A673 (cell line): ENCODE data around the gene LAX1. TPM values are rescaled to one million over a fixed set of nuclear protein-coding genes. Genes with fewer than 3 reads are reported as not detected.

Experiments used
- BruUV-seq: library from RNA; stranded (reverse); fragments of 400-500 nt; replicated peaks from 2 replicates; lab custom pipeline; 2021; lab: Mats Ljungman, UMichigan
- CTCF ChIA-PET: fragments of 300-600 bp; sonication (Branson Sonifier 250); formaldehyde crosslinking; loops from one replicate; lab custom pipeline; 2022; ENCODE audit warnings: antibody characterized with exemption; lab: Charles Lee
- POLR2A ChIA-PET: fragments of 300-600 bp; sonication (Branson Sonifier 250); formaldehyde crosslinking; loops from one replicate; lab custom pipeline; 2022; ENCODE audit warnings: antibody characterized with exemption; ENCODE audit not compliant: low non-redundant PET; lab: Charles Lee
- DNase-seq: peaks from one replicate; pipeline ENCODE4 v3.0.0-alpha.2; 2015; ENCODE audit warnings: low spot score
- H3K27ac ChIP-seq: fragments of 200-600 bp; sonication (generic); 2 replicates; pipeline ENCODE4 v1.5.1; 2016; ENCODE audit warnings: mixed run types, low read depth, mild to moderate bottlenecking, mixed read lengths, antibody characterized with exemption, low read length; ENCODE audit not compliant: poor library complexity, severe bottlenecking
- H3K27me3 ChIP-seq: fragments of 200-600 bp; sonication (generic); replicated peaks from 2 replicates; pipeline ENCODE4 v1.6.1; 2017; ENCODE audit warnings: mixed run types, low read depth, mild to moderate bottlenecking, mixed read lengths, antibody characterized with exemption, low read length; ENCODE audit not compliant: insufficient read depth, poor library complexity
- H3K36me3 ChIP-seq: fragments of 200-600 bp; sonication (generic); 2 replicates; pipeline ENCODE4 v1.6.1; 2016; ENCODE audit warnings: mixed run types, mild to moderate bottlenecking, mixed read lengths, antibody characterized with exemption, low read length; ENCODE audit not compliant: insufficient read depth, poor library complexity, severe bottlenecking
- H3K4me1 ChIP-seq: fragments of 200-600 bp; sonication (generic); 2 replicates; pipeline ENCODE4 v1.6.1; 2017; ENCODE audit warnings: mixed run types, mild to moderate bottlenecking, mixed read lengths, antibody characterized with exemption, low read length; ENCODE audit not compliant: insufficient read depth, poor library complexity, severe bottlenecking
- H3K4me3 ChIP-seq: fragments of 200-600 bp; sonication (generic); 2 replicates; pipeline ENCODE4 v1.5.1; 2016; ENCODE audit warnings: low read depth, mixed run types, mild to moderate bottlenecking, mixed read lengths, low read length; ENCODE audit not compliant: poor library complexity, severe bottlenecking
- H3K9me3 ChIP-seq: fragments of 200-600 bp; sonication (generic); 2 replicates; pipeline ENCODE4 v1.6.1; 2016; ENCODE audit warnings: mixed run types, low read depth, mild to moderate bottlenecking, mixed read lengths, antibody characterized with exemption, low read length; ENCODE audit not compliant: poor library complexity, severe bottlenecking
- EZH2 ChIP-seq: fragments of 200-600 bp; sonication (generic); IDR thresholded peaks from 2 replicates; pipeline ENCODE4 v1.6.1; 2017; ENCODE audit warnings: borderline replicate concordance, low read depth, mild to moderate bottlenecking, mixed read lengths, antibody characterized with exemption, low read length; ENCODE audit not compliant: poor library complexity, severe bottlenecking
- intact Hi-C: fragments of 100-400 bp; cut with micrococcal nuclease; formaldehyde crosslinking; loops from one replicate; pipeline ENCODE4 v1.10.0; 2022; ENCODE audit not compliant: unreplicated experiment
- total RNA-seq: library from RNA; stranded (reverse); gene quantifications from 2 replicates; pipeline ENCODE4 v1.2.3, GENCODE V29; 2021
- TF ChIP-seq, protein P1 (sequence below): fragments of 300-800, 200-600 bp; sonication (generic); conservative IDR thresholded peaks from 2 replicates; pipeline ENCODE4 v1.5.1; 2017; ENCODE audit warnings: low read depth, mild to moderate bottlenecking, antibody characterized with exemption, low read length, moderate library complexity, mixed read lengths

Gene LAX1
- total RNA-seq, 1 experiment from 2014 or later: 0.43 TPM

DNA sequence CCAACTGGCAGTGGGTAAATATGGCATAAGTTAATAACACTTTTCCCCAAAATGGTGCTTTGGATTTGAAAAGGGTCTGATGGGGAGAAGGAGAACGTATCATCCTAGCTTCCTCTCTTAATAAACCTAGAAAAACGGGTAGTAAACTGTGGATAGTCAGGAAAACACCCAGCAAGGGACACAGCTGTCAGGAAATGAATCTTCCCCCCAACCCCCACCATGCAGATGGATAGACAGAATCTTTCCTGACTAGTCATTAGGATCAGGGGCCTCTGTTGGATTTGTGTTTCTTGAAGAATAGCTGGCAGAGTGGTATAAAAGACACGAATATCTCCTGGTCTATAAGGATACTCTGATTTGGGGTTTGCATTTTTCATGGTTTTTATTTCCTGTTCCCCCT lies 22.5 kb upstream of the LAX1 start:
- TF ChIP-seq, protein P1, sequence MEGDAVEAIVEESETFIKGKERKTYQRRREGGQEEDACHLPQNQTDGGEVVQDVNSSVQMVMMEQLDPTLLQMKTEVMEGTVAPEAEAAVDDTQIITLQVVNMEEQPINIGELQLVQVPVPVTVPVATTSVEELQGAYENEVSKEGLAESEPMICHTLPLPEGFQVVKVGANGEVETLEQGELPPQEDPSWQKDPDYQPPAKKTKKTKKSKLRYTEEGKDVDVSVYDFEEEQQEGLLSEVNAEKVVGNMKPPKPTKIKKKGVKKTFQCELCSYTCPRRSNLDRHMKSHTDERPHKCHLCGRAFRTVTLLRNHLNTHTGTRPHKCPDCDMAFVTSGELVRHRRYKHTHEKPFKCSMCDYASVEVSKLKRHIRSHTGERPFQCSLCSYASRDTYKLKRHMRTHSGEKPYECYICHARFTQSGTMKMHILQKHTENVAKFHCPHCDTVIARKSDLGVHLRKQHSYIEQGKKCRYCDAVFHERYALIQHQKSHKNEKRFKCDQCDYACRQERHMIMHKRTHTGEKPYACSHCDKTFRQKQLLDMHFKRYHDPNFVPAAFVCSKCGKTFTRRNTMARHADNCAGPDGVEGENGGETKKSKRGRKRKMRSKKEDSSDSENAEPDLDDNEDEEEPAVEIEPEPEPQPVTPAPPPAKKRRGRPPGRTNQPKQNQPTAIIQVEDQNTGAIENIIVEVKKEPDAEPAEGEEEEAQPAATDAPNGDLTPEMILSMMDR: no peak
- TF ChIP-seq EZH2: no peak
- Histone ChIP-seq H3K4me1 (peaks cover 15% of the 10 kb centered on the region), H3K27ac (peak overlapping the region; percentile 32), H3K4me3 (no peak overlapping the region), H3K36me3 (no peaks in the 10 kb centered on the region), H3K9me3 (no peaks in the 10 kb centered on the region), H3K27me3 (no peaks in the 10 kb centered on the region)
- POLR2A ChIA-PET: no interaction called here
- peak; percentile 33 for DNase-seq
- BruUV-seq: no TSS peak
- CTCF ChIA-PET: no interaction called here
- intact Hi-C loops: no loop called here

DNA sequence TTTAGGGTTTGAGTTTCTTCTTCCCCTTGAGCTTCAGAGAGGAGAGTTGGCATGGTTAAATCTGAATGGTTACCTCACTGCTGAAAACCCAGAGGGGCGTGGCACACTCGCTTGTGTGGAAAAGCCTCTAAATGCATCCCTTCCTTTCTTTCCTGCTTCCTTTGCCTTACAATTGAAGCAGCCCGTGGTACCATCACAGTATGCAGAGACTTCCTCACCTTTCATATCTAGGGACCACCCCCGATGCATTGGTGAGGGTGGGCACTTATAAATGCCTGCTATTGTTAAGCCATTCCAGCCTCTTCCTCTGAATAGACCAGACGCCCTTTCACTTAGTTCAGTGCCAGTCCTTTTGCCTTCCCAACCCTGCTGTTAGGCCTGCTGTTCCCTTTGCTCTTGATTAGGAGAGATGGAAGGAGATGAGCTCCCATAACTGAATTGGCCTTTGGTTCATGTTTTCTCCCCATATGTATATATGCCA lies 21.9 kb upstream of the LAX1 start:
- no peaks in the 10 kb centered on the region for H3K27me3 ChIP-seq
- no TSS peak for BruUV-seq

DNA sequence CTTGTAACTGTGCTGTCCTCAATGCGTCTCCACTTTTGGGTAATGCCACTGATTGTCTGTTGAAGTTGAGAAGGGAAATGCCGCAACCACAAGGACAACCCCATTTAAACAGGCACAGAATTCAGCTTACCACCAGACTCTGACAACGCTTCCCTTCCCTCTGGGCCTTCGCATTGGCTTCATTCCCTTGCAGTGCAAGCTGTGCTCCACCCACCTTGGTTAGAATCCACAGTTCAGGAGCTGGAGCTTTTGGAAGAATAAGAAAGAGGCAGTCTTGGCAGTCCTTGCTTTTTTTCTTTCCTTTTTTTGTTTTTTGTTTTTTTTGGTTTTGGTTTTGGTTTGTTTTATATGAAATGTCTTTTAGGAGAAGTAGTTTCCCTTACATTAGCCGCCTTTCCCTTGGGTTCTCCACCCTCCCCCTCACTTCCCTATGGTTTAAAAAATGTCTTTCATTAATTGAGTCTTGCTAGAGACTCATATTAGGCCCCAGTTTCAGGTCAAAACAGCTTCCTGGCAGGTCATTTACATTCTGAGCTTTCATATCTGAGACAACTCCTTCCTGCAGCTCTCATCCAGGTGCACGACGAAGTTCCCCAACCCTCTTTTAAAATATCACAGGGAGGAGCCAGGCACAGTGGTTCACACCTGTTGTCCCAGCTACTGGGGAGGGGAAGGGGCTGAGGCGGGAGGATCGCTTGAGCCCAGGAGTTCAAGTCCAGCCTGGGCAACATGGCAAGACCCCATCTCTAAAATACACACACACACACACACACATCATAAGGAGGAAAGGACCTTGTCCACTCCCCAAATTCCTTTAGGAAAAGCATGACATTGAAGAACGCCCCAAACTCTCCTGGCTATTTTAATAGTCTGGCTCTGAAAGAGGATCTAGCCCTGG lies 20.7 kb upstream of the LAX1 start:
- intact Hi-C loops: no loop called here
- Histone ChIP-seq H3K4me1 (peaks cover 15% of the 10 kb centered on the region), H3K36me3 (no peaks in the 10 kb centered on the region), H3K27me3 (no peaks in the 10 kb centered on the region), H3K4me3 (no peak overlapping the region), H3K27ac (no peak overlapping the region), H3K9me3 (no peaks in the 10 kb centered on the region)
- BruUV-seq: no TSS peak
- DNase-seq: no peak
- CTCF ChIA-PET: no interaction called here
- POLR2A ChIA-PET: no interaction called here
- TF ChIP-seq EZH2: no peak
- TF ChIP-seq, protein P1: no peak

More for the DNA sequence above, 21.9 kb upstream of the LAX1 start:
- intact Hi-C loops: no loop called here
- CTCF ChIA-PET: no interaction called here
- no peak for DNase-seq
- H3K36me3 ChIP-seq: no peaks in the 10 kb centered on the region
- no peak overlapping the region for H3K4me3 ChIP-seq
- H3K27ac ChIP-seq: peak overlapping the region; percentile 32
- POLR2A ChIA-PET: no interaction called here
- peaks cover 15% of the 10 kb centered on the region for H3K4me1 ChIP-seq
- TF ChIP-seq EZH2: no peak
- TF ChIP-seq, protein P1: no peak
- no peaks in the 10 kb centered on the region for H3K9me3 ChIP-seq
